ENCODE measurements around the gene KNCN. TPM values are rescaled to one million over a fixed set of nuclear protein-coding genes. Genes with fewer than 3 reads are reported as not detected.

The KNCN gene
- total RNA-seq, 1 donor from 2014 or later, result not detected

GRCh38 chr1:46558966-46559365 lies 7.5 kb upstream of the KNCN start:
- H3K27ac ChIP-seq (ENCODE audit: low read depth, low read length), result no peak overlapping the region
- peaks cover 4% of the 10 kb centered on the region for H3K27me3 Mint-ChIP-seq (ENCODE audit: low read depth, unreplicated experiment)
- no peaks in the 10 kb centered on the region for H4K20me1 ChIP-seq (ENCODE audit: insufficient read depth, low read length)
- no peak overlapping the region for H3K27ac Mint-ChIP-seq (ENCODE audit: unreplicated experiment)
- H3K4me2 ChIP-seq (ENCODE audit: low read length), result no peak overlapping the region
- FAIRE-seq (no peak), DNase-seq (ENCODE audit: low read depth) (no peak)
- no peak overlapping the region for H3K9ac ChIP-seq (ENCODE audit: low read length)
- peaks cover 29% of the 10 kb centered on the region for H3K36me3 Mint-ChIP-seq (ENCODE audit: low read depth, unreplicated experiment)
- H3K9me3 Mint-ChIP-seq (ENCODE audit: unreplicated experiment), result no peaks in the 10 kb centered on the region
- H3K4me1 Mint-ChIP-seq (ENCODE audit: low read depth, unreplicated experiment), result no peaks in the 10 kb centered on the region
- no peaks in the 10 kb centered on the region for H3K9me3 ChIP-seq (ENCODE audit: insufficient read depth, low read depth, low read length)
- H3K4me1 ChIP-seq (ENCODE audit: insufficient read depth, low read length), result no peaks in the 10 kb centered on the region
- TF ChIP-seq EZH2 (IDR thresholded peaks at IDR 0.05; ENCODE audit: insufficient read depth, low read length), result no peak
- TF ChIP-seq CTCF (IDR thresholded peaks at IDR 0.05; ENCODE audit: insufficient read depth, low read depth, low read length), result no peak
- H3K4me3 ChIP-seq (ENCODE audit: insufficient read depth, low read depth, low read length), result no peak overlapping the region
- no peaks in the 10 kb centered on the region for H3K36me3 ChIP-seq (ENCODE audit: insufficient read depth, low read length)
- no peaks in the 10 kb centered on the region for H3K27me3 ChIP-seq (ENCODE audit: insufficient read depth, low read length)
- no peak overlapping the region for H3K4me3 Mint-ChIP-seq (ENCODE audit: unreplicated experiment)
- no peak overlapping the region for H2AFZ ChIP-seq (ENCODE audit: low read depth, low read length)
- no peaks in the 10 kb centered on the region for H3K79me2 ChIP-seq (ENCODE audit: insufficient read depth, low read length)

GRCh38 chr1:46558141-46558963 lies 6.9 kb upstream of the KNCN start:
- H3K36me3 Mint-ChIP-seq (ENCODE audit: low read depth, unreplicated experiment), result peaks cover 28% of the 10 kb centered on the region
- H3K4me2 ChIP-seq (ENCODE audit: low read length), result no peak overlapping the region
- no peak for TF ChIP-seq CTCF (IDR thresholded peaks at IDR 0.05; ENCODE audit: insufficient read depth, low read depth, low read length)
- no peak for TF ChIP-seq EZH2 (IDR thresholded peaks at IDR 0.05; ENCODE audit: insufficient read depth, low read length)
- no peak overlapping the region for H3K4me3 Mint-ChIP-seq (ENCODE audit: unreplicated experiment)
- FAIRE-seq, result no peak
- DNase-seq (ENCODE audit: low read depth), result no peak
- H3K27ac ChIP-seq (ENCODE audit: low read depth, low read length), result no peak overlapping the region
- H2AFZ ChIP-seq (ENCODE audit: low read depth, low read length), result no peak overlapping the region
- H3K36me3 ChIP-seq (ENCODE audit: insufficient read depth, low read length), result no peaks in the 10 kb centered on the region
- no peaks in the 10 kb centered on the region for H3K79me2 ChIP-seq (ENCODE audit: insufficient read depth, low read length)
- no peaks in the 10 kb centered on the region for H3K9me3 ChIP-seq (ENCODE audit: insufficient read depth, low read depth, low read length)
- H3K27ac Mint-ChIP-seq (ENCODE audit: unreplicated experiment), result no peak overlapping the region
- H3K4me1 ChIP-seq (ENCODE audit: insufficient read depth, low read length), result no peaks in the 10 kb centered on the region
- no peak overlapping the region for H3K4me3 ChIP-seq (ENCODE audit: insufficient read depth, low read depth, low read length)
- H3K9me3 Mint-ChIP-seq (ENCODE audit: unreplicated experiment), result no peaks in the 10 kb centered on the region
- H3K4me1 Mint-ChIP-seq (ENCODE audit: low read depth, unreplicated experiment), result no peaks in the 10 kb centered on the region
- no peaks in the 10 kb centered on the region for H4K20me1 ChIP-seq (ENCODE audit: insufficient read depth, low read length)
- H3K27me3 ChIP-seq (ENCODE audit: insufficient read depth, low read length), result no peaks in the 10 kb centered on the region
- no peak overlapping the region for H3K9ac ChIP-seq (ENCODE audit: low read length)
- H3K27me3 Mint-ChIP-seq (ENCODE audit: low read depth, unreplicated experiment), result peaks cover 9% of the 10 kb centered on the region

GRCh38 chr1:46557403-46557802 lies 6.0 kb upstream of the KNCN start:
- DNase-seq (ENCODE audit: low read depth) (no peak), FAIRE-seq (no peak)
- no peaks in the 10 kb centered on the region for H4K20me1 ChIP-seq (ENCODE audit: insufficient read depth, low read length)
- TF ChIP-seq CTCF (IDR thresholded peaks at IDR 0.05; ENCODE audit: insufficient read depth, low read depth, low read length) (no peak), EZH2 (IDR thresholded peaks at IDR 0.05; ENCODE audit: insufficient read depth, low read length) (no peak)
- Mint-ChIP-seq H3K27me3 (ENCODE audit: low read depth, unreplicated experiment) (peaks cover 19% of the 10 kb centered on the region), H3K9me3 (ENCODE audit: unreplicated experiment) (no peaks in the 10 kb centered on the region), H3K27ac (ENCODE audit: unreplicated experiment) (no peak overlapping the region), H3K4me3 (ENCODE audit: unreplicated experiment) (no peak overlapping the region), H3K4me1 (ENCODE audit: low read depth, unreplicated experiment) (no peaks in the 10 kb centered on the region), H3K36me3 (ENCODE audit: low read depth, unreplicated experiment) (peaks cover 20% of the 10 kb centered on the region)
- H3K4me2 ChIP-seq (ENCODE audit: low read length), result no peak overlapping the region
- no peak overlapping the region for H2AFZ ChIP-seq (ENCODE audit: low read depth, low read length)
- H3K9me3 ChIP-seq (ENCODE audit: insufficient read depth, low read depth, low read length), result no peaks in the 10 kb centered on the region
- H3K36me3 ChIP-seq (ENCODE audit: insufficient read depth, low read length), result no peaks in the 10 kb centered on the region
- H3K9ac ChIP-seq (ENCODE audit: low read length), result no peak overlapping the region
- no peak overlapping the region for H3K4me3 ChIP-seq (ENCODE audit: insufficient read depth, low read depth, low read length)
- no peak overlapping the region for H3K27ac ChIP-seq (ENCODE audit: low read depth, low read length)
- peaks cover 4% of the 10 kb centered on the region for H3K27me3 ChIP-seq (ENCODE audit: insufficient read depth, low read length)
- H3K79me2 ChIP-seq (ENCODE audit: insufficient read depth, low read length), result no peaks in the 10 kb centered on the region
- H3K4me1 ChIP-seq (ENCODE audit: insufficient read depth, low read length), result no peaks in the 10 kb centered on the region

Measured in astrocyte (in vitro differentiated cells and primary cell).